DOHH2 (cell line): ENCODE data around the gene DUSP16.
"Not testable (repeated sequence)": the region's sequence is repeated elsewhere in the genome, so short reads cannot be mapped to it uniquely, and the experiment has no call there.

Source experiments
- H3F3A ChIP-seq: fragments of 200-600 bp; sonication (generic), shearing (Covaris generic); 2 replicates; pipeline ENCODE4 v1.6.0; 2016; ENCODE audit warnings: antibody characterized with exemption, mild to moderate bottlenecking; ENCODE audit not compliant: control insufficient read depth, insufficient read depth
- H3K27ac ChIP-seq: fragments of 200-600 bp; sonication (generic); 2 replicates; pipeline ENCODE4 v1.5.1; 2014; ENCODE audit warnings: low read depth, mild to moderate bottlenecking, low read length, moderate library complexity
- H3K27me3 ChIP-seq: fragments of 200-600 bp; sonication (generic); 2 replicates; pipeline ENCODE4 v1.6.1; 2014; ENCODE audit warnings: mild to moderate bottlenecking, low read length, mixed read lengths; ENCODE audit not compliant: control insufficient read depth
- H3K36me3 ChIP-seq: fragments of 200-600 bp; sonication (generic); 2 replicates; pipeline ENCODE4 v1.6.1; 2014; ENCODE audit warnings: mild to moderate bottlenecking, low read length, moderate library complexity, mixed read lengths; ENCODE audit not compliant: control insufficient read depth
- H3K4me1 ChIP-seq: fragments of 200-600 bp; sonication (generic); 2 replicates; pipeline ENCODE4 v1.6.1; 2014; ENCODE audit warnings: mild to moderate bottlenecking, low read length, mixed read lengths; ENCODE audit not compliant: control insufficient read depth
- H3K4me2 ChIP-seq: fragments of 200-600 bp; sonication (generic); 2 replicates; pipeline ENCODE4 v1.6.0; 2014; ENCODE audit warnings: mild to moderate bottlenecking, low read length, moderate library complexity
- H3K4me3 ChIP-seq: fragments of 200-600 bp; sonication (generic); 2 replicates; pipeline ENCODE4 v1.5.1; 2014; ENCODE audit warnings: mild to moderate bottlenecking, low read length, mixed read lengths
- H3K79me2 ChIP-seq: fragments of 200-600 bp; sonication (generic); 2 replicates; pipeline ENCODE4 v1.6.1; 2014; ENCODE audit warnings: mild to moderate bottlenecking, low read length, mixed read lengths; ENCODE audit not compliant: control insufficient read depth
- H3K9me2 ChIP-seq: fragments of 200-600 bp; sonication (generic); replicated peaks from 2 replicates; pipeline ENCODE4 v1.6.1; 2014; ENCODE audit warnings: mild to moderate bottlenecking, low read length, mixed read lengths; ENCODE audit not compliant: control insufficient read depth
- H3K9me3 ChIP-seq: fragments of 200-600 bp; sonication (generic); 2 replicates; pipeline ENCODE4 v1.6.1; 2014; ENCODE audit warnings: antibody characterized with exemption, low read length, mixed read lengths; ENCODE audit not compliant: control insufficient read depth, insufficient read depth
- H4K20me1 ChIP-seq: fragments of 200-600 bp; sonication (generic); 2 replicates; pipeline ENCODE4 v1.6.0; 2014; ENCODE audit warnings: low read depth, mild to moderate bottlenecking, antibody characterized with exemption, low read length, moderate library complexity; ENCODE audit not compliant: control insufficient read depth, insufficient read depth
- EZH2phosphoT487 ChIP-seq: fragments of 200-600 bp; sonication (generic); IDR thresholded peaks from 2 replicates; pipeline ENCODE4 v1.6.1; 2017; ENCODE audit warnings: borderline replicate concordance, mild to moderate bottlenecking, antibody characterized with exemption, low read length, moderate library complexity, mixed read lengths
- TF ChIP-seq, protein P1 (sequence below): fragments of 200-600 bp; sonication (generic); IDR thresholded peaks from one replicate; pipeline ENCODE4 v1.5.1; 2014; ENCODE audit warnings: antibody characterized with exemption, mild to moderate bottlenecking, low read depth, low read length; ENCODE audit not compliant: poor library complexity, severe bottlenecking

Gene DUSP16

GRCh38 chr12:12474471-12474928, 88.2 kb downstream of the DUSP16 start:
- Histone ChIP-seq H3K27ac (no peak overlapping the region), H3K79me2 (no peaks in the 10 kb centered on the region), H3F3A (no peaks in the 10 kb centered on the region), H4K20me1 (no peaks in the 10 kb centered on the region), H3K4me2 (no peak overlapping the region), H3K27me3 (no peaks in the 10 kb centered on the region), H3K9me2 (no peaks in the 10 kb centered on the region), H3K4me1 (no peaks in the 10 kb centered on the region), H3K36me3 (no peaks in the 10 kb centered on the region), H3K9me3 (no peaks in the 10 kb centered on the region), H3K4me3 (no peak overlapping the region)
- no peak for TF ChIP-seq EZH2phosphoT487
- TF ChIP-seq, protein P1, sequence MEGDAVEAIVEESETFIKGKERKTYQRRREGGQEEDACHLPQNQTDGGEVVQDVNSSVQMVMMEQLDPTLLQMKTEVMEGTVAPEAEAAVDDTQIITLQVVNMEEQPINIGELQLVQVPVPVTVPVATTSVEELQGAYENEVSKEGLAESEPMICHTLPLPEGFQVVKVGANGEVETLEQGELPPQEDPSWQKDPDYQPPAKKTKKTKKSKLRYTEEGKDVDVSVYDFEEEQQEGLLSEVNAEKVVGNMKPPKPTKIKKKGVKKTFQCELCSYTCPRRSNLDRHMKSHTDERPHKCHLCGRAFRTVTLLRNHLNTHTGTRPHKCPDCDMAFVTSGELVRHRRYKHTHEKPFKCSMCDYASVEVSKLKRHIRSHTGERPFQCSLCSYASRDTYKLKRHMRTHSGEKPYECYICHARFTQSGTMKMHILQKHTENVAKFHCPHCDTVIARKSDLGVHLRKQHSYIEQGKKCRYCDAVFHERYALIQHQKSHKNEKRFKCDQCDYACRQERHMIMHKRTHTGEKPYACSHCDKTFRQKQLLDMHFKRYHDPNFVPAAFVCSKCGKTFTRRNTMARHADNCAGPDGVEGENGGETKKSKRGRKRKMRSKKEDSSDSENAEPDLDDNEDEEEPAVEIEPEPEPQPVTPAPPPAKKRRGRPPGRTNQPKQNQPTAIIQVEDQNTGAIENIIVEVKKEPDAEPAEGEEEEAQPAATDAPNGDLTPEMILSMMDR: no peak

- Histone ChIP-seq H3K4me3 (no peak overlapping the region), H3K36me3 (no peaks in the 10 kb centered on the region), H3K9me2 (no peaks in the 10 kb centered on the region), H3K79me2 (no peaks in the 10 kb centered on the region), H4K20me1 (no peaks in the 10 kb centered on the region), H3K27ac (no peak overlapping the region), H3K4me1 (no peaks in the 10 kb centered on the region), H3K4me2 (no peak overlapping the region), H3K27me3 (no peaks in the 10 kb centered on the region), H3F3A (no peaks in the 10 kb centered on the region), H3K9me3 (no peaks in the 10 kb centered on the region)
- TF ChIP-seq EZH2phosphoT487: no peak
- TF ChIP-seq, protein P1: no peak
These were observed 89.4 kb downstream of the DUSP16 start for GRCh38 chr12:12473223-12473622.

- not testable (repeated sequence) for H4K20me1 ChIP-seq, H3K4me3 ChIP-seq, H3K4me2 ChIP-seq, H3K4me1 ChIP-seq, H3F3A ChIP-seq, H3K79me2 ChIP-seq, H3K36me3 ChIP-seq, H3K27me3 ChIP-seq, H3K9me2 ChIP-seq, H3K27ac ChIP-seq, H3K9me3 ChIP-seq
These were observed 90.4 kb downstream of the DUSP16 start for GRCh38 chr12:12471982-12472961.

GRCh38 chr12:12470751-12471306, 91.8 kb downstream of the DUSP16 start:
- no peaks in the 10 kb centered on the region for H3K27me3 ChIP-seq
- no peak overlapping the region for H3K27ac ChIP-seq
- no peaks in the 10 kb centered on the region for H4K20me1 ChIP-seq
- H3K9me3 ChIP-seq: no peaks in the 10 kb centered on the region
- no peaks in the 10 kb centered on the region for H3K79me2 ChIP-seq
- no peak overlapping the region for H3K4me2 ChIP-seq
- no peak for TF ChIP-seq EZH2phosphoT487
- TF ChIP-seq, protein P1: no peak
- no peak overlapping the region for H3K4me3 ChIP-seq
- no peaks in the 10 kb centered on the region for H3K9me2 ChIP-seq
- H3F3A ChIP-seq: no peaks in the 10 kb centered on the region
- no peaks in the 10 kb centered on the region for H3K4me1 ChIP-seq
- no peaks in the 10 kb centered on the region for H3K36me3 ChIP-seq
